HEK293 (cell line): ENCODE data around the gene DLD.

Experiments
- CTCF ChIA-PET: fragments of 350-600 bp; formaldehyde crosslinking; extraction: SDS; loops from one replicate; lab custom pipeline; 2021; ENCODE audit warnings: antibody characterized with exemption; lab: Yijun Ruan, JAX
- POLR2A ChIA-PET: fragments of 300-600 bp; formaldehyde crosslinking; extraction: SDS; loops from one replicate; lab custom pipeline; 2020; ENCODE audit warnings: antibody characterized with exemption, inconsistent platforms; lab: Yijun Ruan, JAX
- H3K27ac ChIP-seq: fragments of 200-500 bp; sonication (Bioruptor generic); 2 replicates; pipeline ENCODE4 v1.5.1; 2014; ENCODE audit warnings: low read depth, low read length, control low read depth, inconsistent platforms; ENCODE audit errors: extremely low read depth
- H3K36me3 ChIP-seq, 2 experiments: fragments of 200-500 bp in 1 of 2; sonication (Bioruptor generic) in 1 of 2; 1 replicate in 1 of 2; 2 replicates in 1 of 2; pipeline ENCODE4 v1.5.1; 2014 to 2017; ENCODE audit warnings: inconsistent platforms in 2 of 2, low read length in 2 of 2; ENCODE audit not compliant: control insufficient read depth in 2 of 2, insufficient read depth in 1 of 2
- H3K4me1 ChIP-seq: fragments of 200-500 bp; sonication (Bioruptor generic); 2 replicates; pipeline ENCODE4 v1.5.1; 2014; ENCODE audit warnings: mild to moderate bottlenecking, low read length, inconsistent platforms; ENCODE audit not compliant: control insufficient read depth, insufficient read depth
- H3K4me3 ChIP-seq: 2 replicates; pipeline ENCODE4 v1.5.1; 2011; ENCODE audit warnings: low read depth, mild to moderate bottlenecking, control low read depth, low read length, moderate library complexity
- H3K9me3 ChIP-seq: fragments of 200-500 bp; sonication (Bioruptor generic); 2 replicates; pipeline ENCODE4 v1.5.1; 2014; ENCODE audit warnings: low read depth, low read length, inconsistent platforms; ENCODE audit not compliant: control insufficient read depth, insufficient read depth
- GLI2 ChIP-seq: fragments of 450-650 bp; formaldehyde crosslinking; IDR thresholded peaks from 2 replicates; pipeline ENCODE4; 2017; ENCODE audit warnings: missing biosample characterization, missing genetic modification characterization, low read depth, borderline replicate concordance
- GLI4 ChIP-seq: fragments of 450-650 bp; formaldehyde crosslinking; IDR thresholded peaks from 2 replicates; pipeline ENCODE4 v1.5.1; 2016; ENCODE audit warnings: missing biosample characterization, missing genetic modification characterization
- PRDM2 ChIP-seq: fragments of 450-650 bp; formaldehyde crosslinking; IDR thresholded peaks from 2 replicates; pipeline ENCODE4 v1.5.1; 2016; ENCODE audit warnings: missing biosample characterization, missing genetic modification characterization, borderline replicate concordance
- SP7 ChIP-seq: fragments of 450-650 bp; formaldehyde crosslinking; IDR thresholded peaks from 2 replicates; pipeline ENCODE4 v1.5.1; 2016; ENCODE audit warnings: missing biosample characterization, missing genetic modification characterization
- TSHZ1 ChIP-seq: fragments of 450-650 bp; formaldehyde crosslinking; IDR thresholded peaks from 2 replicates; pipeline ENCODE4 v1.5.1; 2016; ENCODE audit warnings: missing biosample characterization, missing genetic modification characterization, borderline replicate concordance
- ZFP3 ChIP-seq: fragments of 450-650 bp; formaldehyde crosslinking; IDR thresholded peaks from 2 replicates; pipeline ENCODE4 v1.5.1; 2016; ENCODE audit warnings: low read depth, missing biosample characterization, missing genetic modification characterization
- ZNF174 ChIP-seq: fragments of 450-650 bp; formaldehyde crosslinking; IDR thresholded peaks from 2 replicates; pipeline ENCODE4 v1.5.0; 2017; ENCODE audit warnings: missing biosample characterization, mild to moderate bottlenecking, missing genetic modification characterization
- ZNF274 ChIP-seq, 2 experiments: fragments of 200-500 bp in 1 of 2; fragments of 450-650 bp in 1 of 2; sonication (Bioruptor generic) in 1 of 2; formaldehyde crosslinking in 1 of 2; IDR thresholded peaks; 2 replicates each; pipeline versions ENCODE4 v1.5.1 to v1.6.1; 2014 to 2016; ENCODE audit warnings: borderline replicate concordance in 1 of 2, inconsistent platforms in 1 of 2, low read length in 1 of 2, missing biosample characterization in 1 of 2, missing genetic modification characterization in 1 of 2
- ZNF37A ChIP-seq: fragments of 450-650 bp; IDR thresholded peaks from 2 replicates; pipeline ENCODE4 v1.5.1; 2018; ENCODE audit warnings: missing biosample characterization, missing genetic modification characterization
- ZNF423 ChIP-seq: fragments of 450-650 bp; formaldehyde crosslinking; IDR thresholded peaks from 2 replicates; pipeline ENCODE4 v1.5.1; 2016; ENCODE audit warnings: missing biosample characterization, missing genetic modification characterization
- ZNF513 ChIP-seq: fragments of 450-650 bp; IDR thresholded peaks from 2 replicates; pipeline ENCODE4 v1.5.1; 2018; ENCODE audit warnings: missing biosample characterization, missing genetic modification characterization
- ZNF518A ChIP-seq: fragments of 450-650 bp; formaldehyde crosslinking; conservative IDR thresholded peaks from 2 replicates; pipeline ENCODE4 v1.5.1; 2016; ENCODE audit warnings: low read depth, missing biosample characterization, missing genetic modification characterization
- ZNF621 ChIP-seq: fragments of 450-650 bp; formaldehyde crosslinking; IDR thresholded peaks from 2 replicates; pipeline ENCODE4 v1.5.1; 2017; ENCODE audit warnings: missing biosample characterization, missing genetic modification characterization
- ZNF626 ChIP-seq: fragments of 450-650 bp; sonication (Bioruptor Pico); formaldehyde crosslinking; IDR thresholded peaks from 2 replicates; pipeline ENCODE4 v1.5.1; 2018; ENCODE audit warnings: missing biosample characterization, missing genetic modification characterization, inconsistent platforms
- ZNF677 ChIP-seq: fragments of 450-650 bp; IDR thresholded peaks from 2 replicates; pipeline ENCODE4 v1.5.0; 2018; ENCODE audit warnings: missing biosample characterization, mild to moderate bottlenecking, missing genetic modification characterization, moderate library complexity
- ZNF791 ChIP-seq: fragments of 450-650 bp; formaldehyde crosslinking; IDR thresholded peaks from 2 replicates; pipeline ENCODE4 v1.5.1; 2016; ENCODE audit warnings: missing biosample characterization, missing genetic modification characterization
- ZNF830 ChIP-seq: fragments of 450-650 bp; IDR thresholded peaks from 2 replicates; pipeline ENCODE4 v1.5.0; 2018; ENCODE audit warnings: missing biosample characterization, missing genetic modification characterization, low read depth, mild to moderate bottlenecking, moderate library complexity

Gene DLD

GRCh38 chr7:107856806-107857540 is 34.0 kb upstream of the DLD start (continued):
- TF ChIP-seq PRDM2 (tag by site-specific recombination), result no peak
- TF ChIP-seq ZNF626 (tag by site-specific recombination), result no peak

- Histone ChIP-seq H3K27ac (no peak overlapping the region), H3K4me3 (no peak overlapping the region), H3K36me3 (no peaks in the 10 kb centered on the region), H3K9me3 (no peaks in the 10 kb centered on the region), H3K4me1 (no peaks in the 10 kb centered on the region)
- POLR2A ChIA-PET, result no interaction called here
- CTCF ChIA-PET, result interaction anchor here (0.8 kb wide), 1 partner anchor 17 kb away, joined by 3 read pairs; no protein-coding TSS in a partner anchor
- TF ChIP-seq ZNF274 (IDR thresholded peaks at IDR 0.05; ENCODE audit: low read length) (no peak), ZNF274 (tag by site-specific recombination; IDR thresholded peaks at IDR 0.05; ENCODE audit: borderline replicate concordance) (no peak), ZNF621 (tag by site-specific recombination) (no peak), ZFP3 (no peak), ZNF423 (tag by site-specific recombination) (no peak), GLI4 (tag by site-specific recombination) (no peak), ZNF830 (tag by site-specific recombination) (no peak), ZNF791 (tag by site-specific recombination) (no peak), GLI2 (tag by site-specific recombination) (no peak), SP7 (tag by site-specific recombination) (no peak), ZNF37A (no peak), ZNF513 (no peak), TSHZ1 (tag by site-specific recombination) (no peak), ZNF518A (tag by site-specific recombination) (no peak), ZNF174 (no peak), ZNF677 (tag by site-specific recombination) (no peak)
These were observed 33.5 kb upstream of the DLD start for GRCh38 chr7:107857541-107857912.
